Vagina (tissue), 2 donors: Measurements from ENCODE around the gene SMPD4.
"Not testable (repeated sequence)": the region's sequence is repeated elsewhere in the genome, so short reads cannot be mapped to it uniquely, and the experiment has no call there.

ENCODE experiments used
- CTCF ChIP-seq, 3 experiments: fragments of 450-650 bp in 2 of 3; fragments of 200-600 bp in 1 of 3; sonication (generic) in 1 of 3; IDR thresholded peaks; one replicate each; pipeline ENCODE4 v1.5.1; 2017 to 2019; ENCODE audit warnings: antibody characterized with exemption in 3 of 3, mild to moderate bottlenecking in 2 of 3, moderate library complexity in 2 of 3
- POLR2A ChIP-seq, 2 donors: fragments of 450-650 bp; IDR thresholded peaks; one replicate each; pipeline ENCODE4 v1.6.1; 2017; ENCODE audit warnings: antibody characterized with exemption in 2 of 2, mild to moderate bottlenecking in 2 of 2, moderate library complexity in 2 of 2

GRCh38 chr2:130160838-130161705, 20.3 kb downstream of the SMPD4 start:
- not testable (repeated sequence) for TF ChIP-seq CTCF, POLR2A (IDR thresholded peaks at IDR 0.05)
